Measurements from ENCODE around the gene SLIT1.

The SLIT1 gene

GRCh38 chr10:97005349-97005748 lies 180.4 kb downstream of the SLIT1 start:
- Histone ChIP-seq H3K4me2 (ENCODE audit: low read length) (no peak overlapping the region), H3K79me2 (no peaks in the 10 kb centered on the region), H3K36me3 (ENCODE audit: control insufficient read depth, insufficient read depth, low read length) (peaks cover 3% of the 10 kb centered on the region), H3K27ac (no peak overlapping the region), H2AFZ (no peak overlapping the region), H3K4me1 (no peaks in the 10 kb centered on the region), H3K9me3 (ENCODE audit: control insufficient read depth, low read length) (peaks cover 3% of the 10 kb centered on the region), H3K4me3 (ENCODE audit: low read depth, low read length) (no peak overlapping the region), H3K9ac (no peak overlapping the region), H3K27me3 (ENCODE audit: control insufficient read depth, insufficient read depth, low read length) (no peaks in the 10 kb centered on the region)
- no peak for TF ChIP-seq CTCF (IDR thresholded peaks at IDR 0.05)

- Histone ChIP-seq H3K27me3 (ENCODE audit: control insufficient read depth, insufficient read depth, low read length) (no peaks in the 10 kb centered on the region), H3K36me3 (ENCODE audit: control insufficient read depth, insufficient read depth, low read length) (peaks cover 3% of the 10 kb centered on the region), H3K27ac (no peak overlapping the region), H3K4me2 (ENCODE audit: low read length) (no peak overlapping the region), H3K4me3 (ENCODE audit: low read depth, low read length) (no peak overlapping the region), H3K9me3 (ENCODE audit: control insufficient read depth, low read length) (peaks cover 3% of the 10 kb centered on the region), H3K9ac (no peak overlapping the region), H3K79me2 (no peaks in the 10 kb centered on the region), H2AFZ (no peak overlapping the region), H3K4me1 (no peaks in the 10 kb centered on the region)
- no peak for TF ChIP-seq CTCF (IDR thresholded peaks at IDR 0.05)
Observed at GRCh38 chr10:97004591-97004990, 181.2 kb downstream of the SLIT1 start.

GRCh38 chr10:97003804-97004201 lies 182.0 kb downstream of the SLIT1 start:
- H3K79me2 ChIP-seq = no peaks in the 10 kb centered on the region
- no peak overlapping the region for H3K9ac ChIP-seq
- H3K4me1 ChIP-seq = no peaks in the 10 kb centered on the region
- no peaks in the 10 kb centered on the region for H3K27me3 ChIP-seq (ENCODE audit: control insufficient read depth, insufficient read depth, low read length)
- no peak overlapping the region for H3K27ac ChIP-seq
- no peak overlapping the region for H3K4me2 ChIP-seq (ENCODE audit: low read length)
- no peak for TF ChIP-seq CTCF (IDR thresholded peaks at IDR 0.05)
- peaks cover 3% of the 10 kb centered on the region for H3K36me3 ChIP-seq (ENCODE audit: control insufficient read depth, insufficient read depth, low read length)
- no peak overlapping the region for H3K4me3 ChIP-seq (ENCODE audit: low read depth, low read length)
- H2AFZ ChIP-seq = no peak overlapping the region
- peaks cover 3% of the 10 kb centered on the region for H3K9me3 ChIP-seq (ENCODE audit: control insufficient read depth, low read length)

- Histone ChIP-seq H3K79me2 (no peaks in the 10 kb centered on the region), H3K4me1 (no peaks in the 10 kb centered on the region), H3K27ac (no peak overlapping the region), H3K36me3 (ENCODE audit: control insufficient read depth, insufficient read depth, low read length) (peaks cover 3% of the 10 kb centered on the region), H3K27me3 (ENCODE audit: control insufficient read depth, insufficient read depth, low read length) (no peaks in the 10 kb centered on the region), H3K9ac (no peak overlapping the region), H3K4me3 (ENCODE audit: low read depth, low read length) (no peak overlapping the region), H3K9me3 (ENCODE audit: control insufficient read depth, low read length) (peaks cover 3% of the 10 kb centered on the region), H3K4me2 (ENCODE audit: low read length) (no peak overlapping the region), H2AFZ (no peak overlapping the region)
- no peak for TF ChIP-seq CTCF (IDR thresholded peaks at IDR 0.05)
Observed at GRCh38 chr10:97003151-97003803, 182.5 kb downstream of the SLIT1 start.

GRCh38 chr10:97002670-97003069 lies 183.1 kb downstream of the SLIT1 start:
- no peak for TF ChIP-seq CTCF (IDR thresholded peaks at IDR 0.05)
- no peak overlapping the region for H3K27ac ChIP-seq

More at GRCh38 chr10:97002670-97003069, 183.1 kb downstream of the SLIT1 start:
- H3K4me2 ChIP-seq (ENCODE audit: low read length) = no peak overlapping the region
- no peaks in the 10 kb centered on the region for H3K79me2 ChIP-seq
- H3K36me3 ChIP-seq (ENCODE audit: control insufficient read depth, insufficient read depth, low read length) = peaks cover 2% of the 10 kb centered on the region
- no peaks in the 10 kb centered on the region for H3K9me3 ChIP-seq (ENCODE audit: control insufficient read depth, low read length)
- no peak overlapping the region for H3K4me3 ChIP-seq (ENCODE audit: low read depth, low read length)
- H3K4me1 ChIP-seq = no peaks in the 10 kb centered on the region
- H3K9ac ChIP-seq = no peak overlapping the region
- no peaks in the 10 kb centered on the region for H3K27me3 ChIP-seq (ENCODE audit: control insufficient read depth, insufficient read depth, low read length)
- no peak overlapping the region for H2AFZ ChIP-seq
